Lower lobe of right lung (tissue), 2 donors: ENCODE data around the gene M1AP. TPM values are rescaled to one million over a fixed set of nuclear protein-coding genes. Genes with fewer than 3 reads are reported as not detected.

ENCODE experiments used
- ATAC-seq, 2 donors: fragments of 200-7000 bp; cut with Tn5 transposase; one replicate each; pipeline ENCODE4 v1.9.1; 2020 to 2022; ENCODE audit warnings: mild to moderate bottlenecking in 2 of 2, moderate library complexity in 2 of 2
- DNase-seq: peaks from one replicate; pipeline ENCODE4 v3.0.0-alpha.2; 2020
- H3K27ac ChIP-seq: fragments of 200-600 bp; one replicate; pipeline ENCODE4 v1.8.0; 2022
- H3K27me3 ChIP-seq: fragments of 200-600 bp; one replicate; pipeline ENCODE4 v1.8.0; 2022; ENCODE audit warnings: low read depth
- H3K36me3 ChIP-seq: fragments of 200-600 bp; one replicate; pipeline ENCODE4 v1.8.0; 2022; ENCODE audit warnings: mild to moderate bottlenecking
- H3K4me1 ChIP-seq: fragments of 200-600 bp; one replicate; pipeline ENCODE4 v1.8.0; 2022
- H3K4me3 ChIP-seq: fragments of 200-600 bp; one replicate; pipeline ENCODE4 v1.8.0; 2022; ENCODE audit warnings: mild to moderate bottlenecking
- H3K9me3 ChIP-seq: fragments of 200-600 bp; one replicate; pipeline ENCODE4 v1.8.0; 2022
- CTCF ChIP-seq: fragments of 200-600 bp; IDR thresholded peaks from one replicate; pipeline ENCODE4 v1.8.0; 2022; ENCODE audit warnings: antibody characterized with exemption, mild to moderate bottlenecking
- intact Hi-C: fragments of 100-400 bp; cut with DNase I; formaldehyde crosslinking; loops from one replicate; pipeline ENCODE4 v1.11.0; 2022
- total RNA-seq: library from RNA; stranded (reverse); fragmentation: NEBNext Ultra II Directional; extraction: Animal tissue kit (Norgen Biotek cat#: 25700); gene quantifications from one replicate; pipeline ENCODE4 v1.2.1, GENCODE V29; 2021
- donor health status: DM: no; HTN: yes; CAD: no; lungs with severe emphysema.

M1AP gene
- total RNA-seq, 1 donor from 2014 or later: 1.8 TPM

DNA sequence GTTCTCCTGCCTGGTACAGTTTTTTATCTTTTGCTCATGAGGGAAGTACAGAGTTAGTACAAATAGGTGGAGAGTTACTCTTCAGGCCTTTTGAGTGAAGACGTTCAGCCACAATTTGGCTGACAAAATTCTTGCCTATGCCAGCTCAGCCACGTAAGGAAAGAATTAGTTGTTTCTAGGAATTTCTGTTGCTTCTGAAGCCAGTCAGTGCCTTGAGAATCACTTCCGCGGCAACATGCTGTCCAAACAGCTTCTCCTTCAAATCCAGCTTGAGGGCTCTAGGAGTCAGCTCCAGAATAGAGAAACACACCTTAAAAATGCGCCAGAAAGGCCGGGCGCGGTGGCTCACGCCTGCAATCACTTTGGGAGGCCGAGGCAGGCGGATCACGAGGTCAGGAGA lies 27.5 kb downstream of the M1AP start:
- Histone ChIP-seq H3K9me3 (no peaks in the 10 kb centered on the region), H3K27me3 (no peaks in the 10 kb centered on the region), H3K4me3 (no peak overlapping the region), H3K4me1 (no peaks in the 10 kb centered on the region), H3K27ac (no peak overlapping the region), H3K36me3 (no peaks in the 10 kb centered on the region)
- ATAC-seq (no peak), DNase-seq (no peak)
- TF ChIP-seq CTCF: no peak
- intact Hi-C loops: no loop called here

DNA sequence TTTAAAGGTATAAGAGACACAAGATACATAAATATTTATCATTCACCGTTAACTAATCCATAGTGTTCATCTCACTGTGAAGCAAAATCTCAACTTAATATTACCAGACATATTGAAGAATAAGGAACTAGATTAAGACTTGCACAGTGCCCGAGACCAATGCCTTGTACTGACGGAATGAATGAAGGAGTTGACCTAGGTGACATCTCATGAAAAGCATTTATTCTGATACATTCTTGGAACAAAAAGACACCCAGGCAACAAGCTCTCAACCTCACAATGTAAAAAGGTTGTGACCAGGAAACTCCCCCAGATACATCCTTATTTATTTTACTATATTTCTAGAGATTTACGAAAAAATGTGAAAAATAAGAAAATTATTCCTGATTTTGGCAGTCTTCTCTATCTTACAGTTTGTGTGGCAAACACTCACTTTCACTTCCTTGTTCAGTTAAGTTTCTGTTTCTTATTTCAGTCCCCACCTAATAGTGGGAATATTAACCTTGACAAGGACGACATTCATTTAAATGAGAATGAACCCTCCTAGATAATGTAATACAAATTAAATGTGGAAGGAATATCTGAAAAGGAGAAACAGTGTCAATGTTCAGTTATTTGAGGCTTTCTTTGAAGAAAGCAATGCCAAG lies 28.4 kb downstream of the M1AP start:
- H3K27ac ChIP-seq: no peak overlapping the region
- no peaks in the 10 kb centered on the region for H3K4me1 ChIP-seq
- H3K36me3 ChIP-seq: no peaks in the 10 kb centered on the region
- DNase-seq (no peak), ATAC-seq (no peak)
- no peaks in the 10 kb centered on the region for H3K27me3 ChIP-seq
- intact Hi-C loops: no loop called here
- no peak for TF ChIP-seq CTCF
- no peak overlapping the region for H3K4me3 ChIP-seq
- H3K9me3 ChIP-seq: no peaks in the 10 kb centered on the region

DNA sequence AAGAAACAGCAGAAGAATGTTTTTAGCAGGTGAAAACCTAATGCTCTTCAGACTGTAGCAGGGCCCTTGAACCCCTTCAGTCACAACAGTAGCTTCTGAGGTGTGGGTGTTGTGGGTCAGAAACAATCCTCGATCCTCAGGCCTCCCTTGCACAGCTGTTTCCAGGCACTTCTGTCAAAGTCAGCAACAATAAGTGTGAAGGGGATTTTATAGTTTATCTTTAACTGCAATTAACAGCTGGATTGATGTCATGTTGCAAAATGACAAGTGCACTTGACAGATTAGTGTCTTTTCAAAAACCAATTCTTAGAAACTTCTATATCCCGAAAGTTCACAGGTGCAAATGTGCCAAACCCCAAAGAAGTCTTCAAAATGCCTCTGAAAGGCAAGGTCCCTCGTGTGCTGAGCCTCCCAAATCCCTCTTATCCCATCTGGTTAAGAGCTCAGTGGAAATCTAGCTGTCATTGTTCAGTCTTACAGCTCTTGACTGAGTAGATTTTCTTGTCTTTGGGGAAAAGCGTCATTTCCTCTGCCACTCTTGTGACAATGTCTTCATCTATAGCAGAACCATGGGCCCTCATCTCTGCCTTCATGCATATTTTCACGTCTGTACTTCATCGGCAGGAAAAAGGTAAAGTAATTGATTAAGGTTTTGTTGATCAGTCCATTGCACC lies 29.6 kb downstream of the M1AP start:
- no peak overlapping the region for H3K27ac ChIP-seq
- no peak for TF ChIP-seq CTCF
- no peaks in the 10 kb centered on the region for H3K4me1 ChIP-seq
- no peak for ATAC-seq
- H3K36me3 ChIP-seq: no peaks in the 10 kb centered on the region
- intact Hi-C loops: no loop called here
- no peak for DNase-seq
- H3K27me3 ChIP-seq: peaks cover under 1% of the 10 kb centered on the region
- no peaks in the 10 kb centered on the region for H3K9me3 ChIP-seq
- H3K4me3 ChIP-seq: no peak overlapping the region

DNA sequence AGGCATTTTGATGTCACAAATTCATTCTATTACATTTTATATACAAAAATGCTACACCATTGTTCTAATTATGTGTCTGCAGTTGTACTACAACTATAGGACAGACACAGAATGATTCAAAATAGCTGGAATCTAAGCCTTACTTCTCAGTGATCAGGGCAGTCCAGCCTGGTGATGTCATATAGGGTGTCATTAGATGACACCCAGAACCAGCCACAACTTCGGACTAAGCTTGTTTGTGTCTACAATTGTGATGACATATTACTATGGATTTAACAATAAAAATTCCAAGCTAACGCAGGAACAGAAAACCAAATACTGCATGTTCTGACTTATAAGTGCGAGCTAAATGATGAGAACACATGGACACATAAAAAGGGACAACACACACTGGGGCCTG lies 31.0 kb downstream of the M1AP start:
- H3K9me3 ChIP-seq: no peaks in the 10 kb centered on the region
- ATAC-seq (no peak), DNase-seq (no peak)
- intact Hi-C loops: no loop called here
- no peak overlapping the region for H3K4me3 ChIP-seq
- H3K27ac ChIP-seq: no peak overlapping the region
- H3K4me1 ChIP-seq: no peaks in the 10 kb centered on the region
- H3K27me3 ChIP-seq: peaks cover 11% of the 10 kb centered on the region
- TF ChIP-seq CTCF: no peak
- no peaks in the 10 kb centered on the region for H3K36me3 ChIP-seq

DNA sequence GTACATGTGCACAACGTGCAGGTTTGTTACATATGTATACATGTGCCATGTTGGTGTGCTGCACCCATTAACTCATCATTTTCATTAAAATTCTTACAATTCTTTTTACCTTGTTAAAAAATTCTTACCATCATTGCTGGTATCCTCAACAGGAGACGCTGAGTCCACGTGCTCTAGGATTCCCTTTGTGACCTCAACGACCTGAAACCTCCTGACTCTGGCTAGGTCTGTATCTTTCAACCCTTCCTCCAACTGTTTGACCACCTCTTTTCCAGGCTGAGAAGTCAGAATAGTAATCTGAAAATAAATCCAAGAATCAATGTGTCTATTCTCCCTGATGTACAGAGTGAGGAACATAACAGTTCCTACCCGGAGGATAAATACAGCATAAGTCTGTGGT lies 41.2 kb downstream of the M1AP start:
- Histone ChIP-seq H3K27me3 (peaks cover 2% of the 10 kb centered on the region), H3K9me3 (no peaks in the 10 kb centered on the region), H3K4me1 (no peaks in the 10 kb centered on the region), H3K27ac (no peak overlapping the region), H3K36me3 (no peaks in the 10 kb centered on the region), H3K4me3 (no peak overlapping the region)
- no peak for TF ChIP-seq CTCF
- DNase-seq: no peak
- intact Hi-C loops: no loop called here
- no peak for ATAC-seq
